HG03025 (cell line): ENCODE results near the gene FOXP1.

ENCODE experiments used
- ATAC-seq: cut with Tn5 transposase; IDR thresholded peaks from one replicate; pipeline ENCODE4 v1.9.1; 2021; ENCODE audit warnings: mild to moderate bottlenecking, moderate library complexity; ENCODE audit not compliant: unreplicated experiment, low FRiP score

FOXP1 gene

DNA sequence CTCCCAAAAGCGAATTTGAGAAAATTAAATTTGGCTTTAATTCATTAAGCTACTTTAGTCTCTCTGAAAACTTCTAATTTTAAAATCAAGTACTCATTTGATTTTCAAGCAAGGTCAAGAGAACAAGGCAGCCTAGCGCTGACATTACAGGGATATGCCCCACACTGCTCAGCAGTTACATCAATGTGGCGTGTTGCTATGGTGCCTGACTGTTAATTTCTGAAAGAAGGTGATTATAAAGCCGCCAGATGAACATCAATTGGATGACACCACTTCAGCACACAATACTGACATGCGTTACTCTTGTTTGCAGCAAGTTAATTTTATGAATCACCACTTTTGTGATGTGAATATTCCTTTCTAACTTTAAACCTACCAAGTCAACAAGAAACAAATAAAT, 284.4 kb downstream of the FOXP1 start:
- no peak for ATAC-seq

DNA sequence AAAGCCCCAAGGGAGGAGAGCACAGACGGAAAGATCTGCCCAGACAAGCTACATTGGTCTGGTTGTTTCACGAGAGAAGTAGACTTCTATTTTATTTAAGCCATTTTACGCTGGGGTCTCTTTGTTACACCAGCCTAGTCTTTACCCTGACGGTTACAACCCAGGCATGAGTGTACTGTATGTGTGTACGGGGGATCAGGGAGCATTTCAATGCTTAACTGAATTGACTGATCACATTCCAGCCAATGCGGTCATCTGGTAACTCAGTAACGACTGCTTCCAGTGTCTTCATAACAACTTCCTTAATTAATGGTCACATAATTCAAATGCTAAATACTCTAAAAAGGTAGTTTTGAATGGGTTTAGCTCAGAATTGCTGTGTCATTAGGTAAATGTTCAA, 288.6 kb downstream of the FOXP1 start:
- no peak for ATAC-seq

DNA sequence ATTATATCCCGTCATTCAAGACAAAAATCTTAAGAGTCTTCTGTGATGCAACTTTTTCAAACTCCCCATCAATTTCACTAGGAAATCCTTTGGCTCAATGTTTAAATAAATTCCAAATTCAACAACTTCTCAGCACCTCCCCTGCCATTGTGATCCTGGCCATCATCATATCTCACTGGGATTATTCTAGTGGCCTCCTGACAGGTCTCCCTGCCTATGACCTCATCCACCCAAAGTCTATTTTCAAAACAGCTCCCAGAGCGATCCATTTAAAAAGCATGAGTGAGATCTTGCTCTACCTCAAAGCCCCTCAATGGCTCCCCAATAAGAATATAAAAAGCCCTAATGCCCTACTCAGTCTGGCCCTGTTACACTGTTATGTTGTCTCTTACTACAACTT, 293.2 kb downstream of the FOXP1 start:
- ATAC-seq: no peak

DNA sequence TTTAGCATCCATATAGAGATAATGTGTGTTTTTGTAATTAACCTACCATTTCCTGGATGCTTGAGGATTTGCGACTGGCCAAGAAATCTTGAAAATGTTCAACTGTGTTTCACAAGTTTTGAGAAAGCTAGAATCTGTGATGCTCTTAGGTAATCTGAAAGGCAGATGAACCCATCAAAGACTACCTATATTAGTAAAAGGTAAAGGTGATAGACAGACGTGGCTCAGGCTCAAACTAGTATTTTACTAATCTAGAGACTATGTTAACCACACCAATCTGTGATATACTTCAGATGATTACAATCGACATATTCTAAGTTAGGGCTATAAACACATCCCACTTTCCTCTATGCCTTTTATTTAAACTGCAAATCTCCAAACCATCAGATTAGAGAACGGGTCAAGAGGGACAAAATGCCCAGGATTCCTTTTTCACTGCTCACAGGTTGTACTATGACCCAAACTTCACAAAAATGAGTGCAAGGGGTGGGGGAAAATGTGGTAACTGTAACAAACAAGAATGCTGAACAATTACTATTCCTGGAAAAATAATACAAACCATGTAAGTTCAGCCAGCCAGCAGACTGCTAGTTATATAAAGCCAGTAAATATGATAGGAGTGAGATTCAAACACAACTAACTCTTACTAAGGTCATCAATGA, 295.1 kb downstream of the FOXP1 start:
- ATAC-seq: no peak

DNA sequence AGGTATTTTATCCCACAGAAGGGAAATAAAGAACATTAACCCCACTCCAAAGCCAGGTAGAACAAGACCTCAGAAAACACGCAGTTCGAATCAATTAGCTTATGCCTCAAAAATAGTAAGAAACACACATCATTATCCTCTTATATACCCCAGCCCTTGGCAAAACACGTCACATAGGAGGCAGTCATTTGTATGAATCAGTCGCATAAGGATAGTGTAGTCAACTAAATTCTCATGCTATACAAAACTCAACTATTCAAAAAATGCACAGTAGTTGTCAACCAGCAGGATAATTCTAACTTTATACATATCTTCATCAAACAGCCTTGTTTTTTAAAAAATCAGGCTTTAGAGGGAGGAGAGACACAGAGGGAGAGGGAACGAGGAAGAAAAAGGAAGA, 298.4 kb downstream of the FOXP1 start:
- no peak for ATAC-seq

DNA sequence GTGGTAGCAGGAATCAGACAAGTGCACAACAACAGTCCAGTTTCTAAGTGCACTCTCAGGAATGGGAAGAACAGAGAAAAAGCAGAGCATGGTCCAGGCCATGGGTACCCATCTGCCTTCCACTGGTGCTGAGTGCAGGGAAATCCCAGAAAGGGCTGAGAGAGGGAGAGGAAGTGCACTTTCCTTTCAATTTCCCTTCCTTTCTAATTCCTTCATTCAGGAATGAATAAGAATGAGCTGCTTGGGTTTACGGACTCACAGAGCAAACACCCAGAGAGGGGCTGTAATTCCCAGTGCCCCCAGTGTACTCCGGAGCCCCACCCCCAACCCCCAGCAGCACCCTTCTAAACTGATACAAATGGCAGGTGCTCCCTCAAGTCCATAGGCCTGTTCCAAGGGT, 300.6 kb downstream of the FOXP1 start:
- ATAC-seq: no peak

DNA sequence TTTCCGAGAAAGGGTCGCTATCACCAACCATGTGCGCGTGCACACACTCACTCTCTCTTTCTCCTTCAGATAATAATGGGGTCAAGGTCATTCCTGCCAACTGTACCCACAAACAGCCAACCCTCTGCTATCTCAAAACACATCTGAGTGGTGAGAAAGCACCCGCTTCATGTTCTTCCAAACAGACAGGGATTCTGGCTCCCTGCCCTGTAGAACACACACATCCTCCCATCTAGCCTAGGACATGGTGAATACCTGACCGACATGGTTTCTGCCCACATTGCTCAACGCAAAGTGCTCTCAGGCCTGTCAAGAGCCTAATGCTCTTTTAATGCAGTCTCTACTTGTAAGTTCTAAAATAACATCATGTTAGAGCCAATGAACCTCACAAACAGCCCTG, 302.2 kb downstream of the FOXP1 start:
- no peak for ATAC-seq

DNA sequence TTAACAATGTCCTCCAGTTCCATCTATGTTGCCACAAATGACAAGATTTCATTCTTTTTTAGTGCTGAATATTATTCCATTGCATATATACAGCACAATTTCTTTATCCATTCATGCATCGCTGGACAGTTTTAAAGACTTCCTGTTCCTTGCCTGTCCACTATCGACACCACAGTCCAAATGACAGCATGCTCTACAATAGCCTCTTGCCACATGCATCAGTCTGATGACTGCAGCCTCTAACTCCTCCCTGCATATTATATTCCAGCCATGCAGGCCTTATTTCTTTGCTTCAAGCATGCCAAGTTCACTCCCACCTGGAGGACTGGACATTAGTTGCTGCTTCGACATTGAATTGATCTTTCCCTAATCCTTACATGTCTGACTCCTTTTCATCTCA, 306.2 kb downstream of the FOXP1 start:
- no peak for ATAC-seq

DNA sequence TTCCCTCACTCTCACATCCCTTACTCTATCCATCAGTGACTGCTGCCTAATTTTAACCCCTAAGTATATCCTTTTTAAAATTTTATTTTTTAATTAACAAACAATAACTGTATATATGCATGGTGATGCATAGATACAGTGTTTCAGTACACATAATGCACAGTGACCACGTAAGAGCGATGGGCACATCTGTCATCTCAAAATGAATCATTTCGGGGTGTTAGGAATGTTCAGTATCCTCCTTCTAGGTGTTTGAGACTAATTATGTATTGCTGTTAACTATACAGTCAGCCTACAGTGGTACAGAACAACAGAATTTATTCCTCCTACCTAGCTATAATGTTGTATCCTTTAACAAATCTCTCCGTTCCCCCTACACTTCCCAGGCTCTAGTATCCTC, 307.0 kb downstream of the FOXP1 start:
- no peak for ATAC-seq

DNA sequence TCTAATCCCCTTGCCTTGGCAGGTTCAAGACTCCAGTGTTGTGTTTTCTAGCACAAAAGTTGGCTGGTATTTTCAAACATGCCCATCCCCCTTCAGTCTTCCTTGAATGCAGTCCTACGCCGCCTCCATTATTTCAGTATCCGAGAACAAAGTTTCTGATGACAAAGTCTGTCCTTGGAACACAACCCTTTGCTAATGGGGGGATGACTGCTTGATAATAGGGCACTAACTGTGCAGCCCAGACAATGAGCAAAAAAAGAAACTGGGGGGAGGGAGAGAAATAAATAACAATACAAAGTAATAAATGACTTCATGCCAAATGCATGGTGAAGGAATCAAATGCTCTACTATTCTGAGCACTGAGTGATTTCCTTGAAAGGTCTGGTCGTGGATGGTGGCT, 310.1 kb downstream of the FOXP1 start:
- ATAC-seq: no peak

DNA sequence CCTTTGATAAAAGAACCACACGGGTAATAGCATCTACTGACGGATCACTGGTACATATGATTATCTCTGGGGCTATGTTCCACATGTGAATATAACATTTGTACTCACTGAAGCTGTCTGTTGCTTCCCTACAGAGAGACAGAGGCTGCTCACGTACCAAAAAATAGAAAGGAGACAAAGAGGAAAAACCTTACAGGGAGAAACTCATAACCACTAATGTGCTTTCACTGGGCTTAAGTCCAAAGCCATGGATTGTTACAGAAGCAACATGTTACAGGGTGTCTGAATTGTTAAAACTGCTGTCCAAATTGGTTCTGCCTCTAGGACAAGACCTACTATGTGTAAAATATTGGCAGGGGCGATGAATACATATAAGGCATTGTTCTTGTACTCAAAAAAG, 311.9 kb downstream of the FOXP1 start:
- no peak for ATAC-seq

DNA sequence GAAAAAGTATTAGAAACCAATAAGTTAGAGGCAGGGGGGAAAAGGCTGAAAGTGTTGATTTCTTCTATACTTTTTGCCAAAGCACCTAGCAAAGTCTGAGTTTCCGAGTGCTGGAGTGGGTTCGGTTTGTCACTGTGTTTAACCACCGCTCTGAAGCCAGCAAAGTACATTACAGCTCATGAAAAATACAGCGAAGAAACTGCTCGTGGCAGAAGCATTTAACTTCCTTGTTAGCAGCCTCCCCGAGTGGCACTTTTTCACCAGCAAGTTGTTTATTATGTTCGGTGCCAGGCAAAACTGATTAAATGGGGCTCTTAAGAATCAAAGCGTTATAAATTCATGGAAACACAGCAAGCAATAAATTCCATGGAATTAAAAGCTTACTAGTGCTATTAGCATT, 313.6 kb downstream of the FOXP1 start:
- ATAC-seq: no peak

DNA sequence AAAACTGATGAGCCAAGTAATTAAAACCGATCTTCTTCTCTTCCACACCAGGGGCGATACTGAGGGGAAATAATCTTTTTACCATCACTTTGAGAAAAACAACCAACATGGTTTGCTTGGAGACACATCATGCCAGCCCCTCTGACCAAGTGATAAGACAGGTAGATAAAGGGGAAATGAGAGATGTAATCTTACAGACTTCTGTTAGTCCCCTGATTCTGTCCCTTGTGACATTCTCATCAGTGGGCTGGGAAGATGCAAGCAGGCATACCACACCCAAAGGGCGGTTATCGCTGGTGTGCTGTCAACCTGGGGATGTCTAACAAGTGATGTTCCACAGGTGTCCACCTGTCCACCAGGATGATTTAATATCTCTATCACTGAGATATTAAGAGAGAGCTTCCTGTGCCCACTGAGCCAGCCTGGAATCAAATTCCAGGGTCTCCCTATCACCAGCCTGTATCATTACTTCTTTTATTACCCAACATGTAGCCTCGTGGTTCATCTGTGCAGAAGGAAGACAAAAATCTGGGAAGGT, 315.0 kb downstream of the FOXP1 start:
- ATAC-seq: no peak

DNA sequence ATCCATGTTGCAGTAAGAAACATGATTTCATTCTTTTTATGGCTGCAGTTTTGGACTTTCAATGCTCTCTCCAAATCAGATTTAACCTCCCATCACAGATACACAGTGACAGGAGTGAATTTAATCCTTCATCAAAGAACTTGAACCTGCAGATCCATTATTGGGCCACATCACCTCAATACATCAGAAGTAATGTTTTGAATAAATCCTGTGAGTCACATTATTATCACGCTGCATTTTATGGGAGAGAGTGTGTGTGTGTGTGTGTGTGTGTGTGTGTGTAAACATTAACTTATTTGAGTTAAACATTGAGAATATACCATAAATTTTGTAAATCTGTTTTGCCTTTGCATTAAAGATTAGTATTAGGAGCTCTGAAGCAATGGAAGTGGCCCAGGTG, 316.7 kb downstream of the FOXP1 start:
- ATAC-seq: no peak

DNA sequence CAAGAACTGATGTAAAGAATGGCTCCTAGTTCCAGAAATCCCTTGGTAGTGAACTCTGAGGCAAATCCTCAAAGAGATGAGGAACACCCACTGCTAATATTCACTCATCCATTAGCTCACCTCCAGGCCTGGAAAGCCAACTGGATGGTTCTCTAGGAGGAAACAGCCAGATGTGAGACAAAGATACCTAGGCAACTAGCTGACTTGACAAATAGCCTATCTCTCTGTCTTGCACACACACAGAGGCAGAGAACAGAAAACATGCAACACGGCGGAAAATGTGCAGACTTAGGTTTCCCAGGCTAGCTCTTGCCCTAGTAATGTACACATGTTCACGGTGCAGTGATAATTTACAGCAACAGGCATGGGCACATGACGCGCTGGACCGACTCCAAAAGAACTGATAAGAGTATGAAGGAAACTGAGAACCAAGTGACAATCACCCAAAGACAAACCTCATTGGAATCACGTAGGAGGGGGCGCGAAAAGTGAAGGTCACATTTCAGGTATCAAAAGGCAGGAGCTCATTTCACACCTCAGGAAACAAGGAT, 318.1 kb downstream of the FOXP1 start:
- ATAC-seq: no peak

DNA sequence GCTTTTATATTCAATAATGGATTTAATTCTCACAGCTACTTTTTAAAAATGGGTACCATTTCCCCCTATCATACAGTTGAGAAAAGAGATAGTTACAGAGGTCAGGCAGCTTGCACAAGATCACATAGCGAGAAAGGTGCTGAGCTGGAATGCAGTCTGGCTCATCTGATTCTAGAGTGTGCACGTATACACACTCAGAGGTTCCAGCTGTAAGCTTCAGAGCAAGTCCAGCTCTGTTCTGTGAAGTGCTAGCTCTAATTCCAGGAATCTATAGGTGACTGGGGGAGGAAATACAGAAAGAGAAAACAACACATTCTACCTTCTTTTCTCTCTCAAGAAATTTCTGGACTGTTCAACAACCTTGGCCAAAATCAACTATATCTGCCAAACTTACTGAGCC, 318.7 kb downstream of the FOXP1 start:
- ATAC-seq: no peak

DNA sequence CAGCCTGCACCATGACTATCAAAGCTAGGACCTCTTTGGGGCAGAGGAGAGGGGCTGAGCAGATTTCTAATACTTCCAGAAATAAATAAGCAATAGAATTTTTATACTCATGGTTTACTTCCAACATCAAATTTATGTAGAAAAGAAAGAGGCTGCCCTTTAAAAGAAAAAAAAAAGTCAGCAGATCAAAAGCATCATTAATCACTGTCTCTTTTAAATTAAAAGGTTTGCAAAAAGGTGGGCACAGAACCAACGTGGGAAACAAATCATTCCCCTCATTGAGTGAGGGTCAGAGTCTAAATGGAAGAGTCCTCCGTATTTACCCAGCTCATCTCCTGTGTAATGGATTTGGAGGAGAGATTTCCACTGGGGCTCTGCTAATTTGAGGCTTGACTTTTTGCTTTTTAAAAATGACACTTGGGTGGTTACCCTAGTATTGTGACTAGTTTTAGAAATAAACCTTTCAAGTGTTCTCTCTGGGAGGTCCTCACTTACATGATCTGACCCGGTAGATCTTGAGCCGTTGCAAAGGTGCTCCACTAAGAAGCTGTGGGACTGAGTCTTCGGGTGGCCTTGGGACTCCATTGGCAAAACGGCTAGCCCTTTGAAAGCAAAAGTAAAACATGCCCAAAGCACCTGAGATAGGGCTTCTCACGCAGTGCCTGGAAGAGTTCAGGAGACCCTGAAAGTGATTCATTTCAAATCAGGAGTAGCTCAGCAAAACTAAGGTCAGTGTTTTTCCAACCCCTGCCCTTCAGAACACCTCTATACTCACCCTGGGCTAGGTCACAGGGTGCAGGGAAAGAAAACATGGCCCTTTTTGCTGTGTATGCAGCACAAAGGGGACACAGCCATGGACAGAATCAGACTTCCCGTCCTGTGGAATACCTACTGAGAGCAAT, 320.9 kb downstream of the FOXP1 start:
- no peak for ATAC-seq

DNA sequence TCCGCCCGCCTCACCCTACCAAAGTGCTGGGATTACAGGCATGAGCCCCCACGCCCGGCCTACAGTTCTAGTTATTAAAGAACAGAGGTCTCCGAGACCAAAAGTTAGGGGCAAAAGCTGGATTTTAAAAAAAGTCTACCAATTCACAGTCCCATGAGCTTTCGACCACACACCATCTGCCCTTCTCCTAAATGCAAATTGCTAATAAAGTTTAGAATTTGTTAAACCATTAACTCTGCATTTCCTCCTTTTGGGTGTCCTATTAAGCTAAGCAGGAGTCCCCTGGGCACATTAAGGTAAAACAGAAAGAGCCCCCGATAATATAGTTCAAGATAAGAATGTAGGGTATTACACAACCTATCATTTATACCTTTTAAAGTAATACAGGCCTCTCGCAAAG, 322.7 kb downstream of the FOXP1 start:
- no peak for ATAC-seq

DNA sequence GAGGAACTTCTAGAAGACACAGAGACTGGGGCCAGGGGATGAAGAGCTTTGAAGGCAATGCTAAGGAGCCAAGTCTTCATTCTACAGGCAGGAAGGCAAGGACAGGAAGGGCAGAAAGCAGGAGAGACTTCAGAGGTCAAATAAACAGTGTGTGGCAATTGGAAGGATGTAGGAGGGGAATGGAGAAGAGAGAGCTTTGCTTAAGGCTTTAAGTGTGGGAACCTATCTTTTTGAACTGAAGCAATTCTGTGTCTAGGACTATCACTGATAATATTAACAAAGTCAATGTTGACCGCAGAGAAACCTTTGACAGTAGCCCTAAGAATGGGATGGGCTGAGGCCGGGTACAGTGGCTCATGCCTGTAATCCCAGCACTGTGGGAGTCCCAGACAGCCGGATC, 325.0 kb downstream of the FOXP1 start:
- no peak for ATAC-seq

DNA sequence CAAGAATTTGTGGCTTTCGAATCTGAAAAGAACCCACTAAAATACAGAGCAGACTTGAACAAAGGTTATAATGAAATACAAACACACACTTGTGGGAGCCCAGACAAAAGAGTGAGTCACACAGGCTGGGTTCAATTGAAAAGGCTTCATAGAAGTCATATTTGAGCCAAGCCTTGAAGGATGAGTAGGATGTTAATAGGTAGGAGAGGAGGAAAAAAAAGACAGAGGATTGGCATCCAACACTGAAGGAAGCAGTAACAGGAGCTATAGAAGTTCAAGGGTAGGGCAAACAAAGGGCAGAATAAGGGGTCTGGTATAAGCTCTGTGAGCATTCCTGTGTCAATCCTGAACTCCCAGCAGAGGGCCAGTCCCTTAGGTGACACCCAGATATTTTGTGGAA, 325.4 kb downstream of the FOXP1 start:
- ATAC-seq: no peak

DNA sequence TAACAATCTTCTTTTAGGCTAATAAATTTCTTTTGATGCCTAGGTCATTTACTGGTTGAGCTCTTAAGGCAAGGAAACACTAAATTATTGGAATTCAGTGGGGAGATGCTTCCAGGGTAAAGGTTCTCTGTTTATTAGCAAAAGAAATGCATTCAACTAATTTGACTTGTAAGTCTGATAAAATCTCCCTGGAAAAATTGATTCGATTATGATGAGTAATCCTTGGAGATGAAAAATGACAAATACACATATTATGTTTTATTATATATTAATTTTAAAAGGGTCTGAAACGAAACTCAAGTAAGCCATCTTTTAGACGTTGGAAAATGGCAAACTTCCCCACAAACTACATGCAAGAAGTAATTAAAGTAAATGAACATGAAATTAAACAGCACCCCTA, 328.0 kb downstream of the FOXP1 start:
- ATAC-seq: no peak
